GM12878 (cell line): ENCODE results near the gene NAB1. TPM values are rescaled to one million over a fixed set of nuclear protein-coding genes. Genes with fewer than 3 reads are reported as not detected.

Experiments used
- ATAC-seq: fragments of 200-7000 bp; cut with Tn5 transposase; 3 replicates; pipeline ENCODE4 v1.9.1; 2020; ENCODE audit warnings: mild to moderate bottlenecking, moderate library complexity
- BruUV-seq: library from RNA; stranded (reverse); fragments of 400-500 nt; replicated peaks from 2 replicates; lab custom pipeline; 2021; lab: Mats Ljungman, UMichigan
- CTCF ChIA-PET: fragments of 300-600 bp; sonication (Branson Sonifier 250); formaldehyde crosslinking; extraction: SDS; loops from one replicate; lab custom pipeline; 2021; ENCODE audit warnings: inconsistent platforms; lab: Yijun Ruan, JAX
- POLR2A ChIA-PET: fragments of 350-600 bp; formaldehyde crosslinking; extraction: SDS; loops from one replicate; lab custom pipeline; 2021; ENCODE audit warnings: inconsistent platforms; lab: Charles Lee
- RAD21 ChIA-PET: fragments of 300-600 bp; sonication (Branson Sonifier 250); formaldehyde crosslinking; loops from one replicate; lab custom pipeline; 2023; ENCODE audit warnings: antibody characterized with exemption; ENCODE audit not compliant: unreplicated experiment; lab: Charles Lee
- SMC1A ChIA-PET: fragments of 300-600 bp; sonication (Branson Sonifier 250); formaldehyde crosslinking; loops from one replicate; lab custom pipeline; 2023; ENCODE audit not compliant: unreplicated experiment, uncharacterized antibody; lab: Charles Lee
- DNase-seq: peaks from one replicate; pipeline ENCODE4 v3.0.0-alpha.2; 2011; ENCODE audit warnings: low read depth, low spot score
- FAIRE-seq: peaks from 3 replicates; lab custom pipeline; 2011; peaks lifted over from hg19 to GRCh38; lab: Jason Lieb, UNC
- H2AFZ ChIP-seq: 2 replicates; pipeline ENCODE4 v1.6.0; 2011; ENCODE audit warnings: low read depth, low read length, control low read depth; ENCODE audit not compliant: control insufficient read depth
- H3K27ac ChIP-seq: 2 replicates; pipeline ENCODE4 v1.5.1; 2011; ENCODE audit warnings: control low read depth; ENCODE audit not compliant: control insufficient read depth, insufficient read depth
- H3K27me3 ChIP-seq, 2 experiments: replicated peaks in 1 of 2; 2 replicates each; pipeline versions ENCODE4 v1.6.0 to v1.6.1; 2011; ENCODE audit warnings: low read length in 1 of 2; ENCODE audit not compliant: control insufficient read depth in 2 of 2, insufficient read depth in 2 of 2
- H3K36me3 ChIP-seq, 2 experiments: 2 replicates each; pipeline ENCODE4 v1.5.1; 2011; ENCODE audit warnings: low read length in 1 of 2; ENCODE audit not compliant: control insufficient read depth in 2 of 2, insufficient read depth in 2 of 2
- H3K4me1 ChIP-seq: 2 replicates; pipeline ENCODE4 v1.6.1; 2011; ENCODE audit warnings: mild to moderate bottlenecking, low read length, moderate library complexity, mixed read lengths; ENCODE audit not compliant: control insufficient read depth, insufficient read depth
- H3K4me2 ChIP-seq: 2 replicates; pipeline ENCODE4 v1.6.0; 2011; ENCODE audit warnings: control low read depth; ENCODE audit not compliant: control insufficient read depth, insufficient read depth
- H3K4me3 ChIP-seq: fragments of 200-600 bp; sonication (generic); 2 replicates; pipeline ENCODE4 v1.5.1; 2016
- H3K79me2 ChIP-seq: 2 replicates; pipeline ENCODE4 v1.6.0; 2011; ENCODE audit warnings: low read length; ENCODE audit not compliant: control insufficient read depth, insufficient read depth
- H3K9ac ChIP-seq: 2 replicates; pipeline ENCODE4 v1.8.0; 2011; ENCODE audit warnings: low read length, control low read depth, mixed read lengths; ENCODE audit not compliant: control insufficient read depth, insufficient read depth
- H3K9me3 ChIP-seq: replicated peaks from 3 replicates; pipeline ENCODE4 v1.5.1; 2011; ENCODE audit warnings: mild to moderate bottlenecking, low read length; ENCODE audit not compliant: control insufficient read depth, insufficient read depth
- H4K20me1 ChIP-seq: 2 replicates; pipeline ENCODE4 v1.6.0; 2011; ENCODE audit not compliant: control insufficient read depth, insufficient read depth
- CREM ChIP-seq: IDR thresholded peaks from 2 replicates; pipeline ENCODE4 v1.6.1; 2014; ENCODE audit warnings: antibody characterized with exemption, low read depth
- NFYB ChIP-seq: IDR thresholded peaks from 2 replicates; pipeline ENCODE4 v1.6.1; 2011; ENCODE audit warnings: low read depth, mild to moderate bottlenecking, low read length, improper control_type of control experiment, moderate library complexity; ENCODE audit not compliant: insufficient read depth
- RCOR1 ChIP-seq: conservative IDR thresholded peaks from 2 replicates; pipeline ENCODE4 v1.6.1; 2012; ENCODE audit warnings: low read depth, low read length, improper control_type of control experiment
- RELA ChIP-seq: fragments of 450-650 bp; IDR thresholded peaks from 2 replicates; pipeline ENCODE4 v1.8.0; 2014; ENCODE audit warnings: borderline replicate concordance; ENCODE audit not compliant: partially characterized antibody
- SIX5 ChIP-seq: IDR thresholded peaks from 2 replicates; pipeline ENCODE4 v1.6.1; 2011; ENCODE audit warnings: mild to moderate bottlenecking, low read depth, low read length, moderate library complexity; ENCODE audit not compliant: severe bottlenecking
- ZBED1 ChIP-seq: IDR thresholded peaks from 2 replicates; pipeline ENCODE4 v1.6.1; 2016; ENCODE audit warnings: borderline replicate concordance
- WGBS: methylation state at CpG from one replicate; pipeline ENCODE4 v1.1.6; 2016; ENCODE audit warnings: low lambda C conversion rate; ENCODE audit not compliant: insufficient replicate concordance, insufficient coverage; ENCODE audit errors: missing lambda C conversion rate; 5-methylcytosine and 5-hydroxymethylcytosine counted together
- in situ Hi-C: fragments of 300-500 bp; cut with MboI; formaldehyde crosslinking; loops from 9 replicates; pipeline ENCODE4 v1.14.3; 2018; ENCODE audit warnings: mixed read lengths
- intact Hi-C: fragments of 100-400 bp; cut with micrococcal nuclease; formaldehyde crosslinking; loops from one replicate; pipeline ENCODE4 v1.14.2; 2022; ENCODE audit not compliant: unreplicated experiment
- polyA plus RNA-seq, 11 experiments: library from polyadenylated mRNA; depleted of rRNA in 4 of 11; unstranded in 6 of 11; stranded (reverse) in 5 of 11; fragments of >200 nt; fragmentation: Nextera tagmentation in 4 of 11; fragmentation: Illumina TruSeq in 1 of 11; extraction: Ambion mirVana in 4 of 11; extraction: Trizol in 1 of 11; gene quantifications; 1 replicate in 1 of 11; 2 replicates in 10 of 11; pipeline versions ENCODE4 v1.2.1 to v1.2.3, GENCODE V29; 2011 to 2016; ENCODE audit warnings: inconsistent platforms in 2 of 11, missing spikeins in 2 of 11, low read depth in 1 of 11
- total RNA-seq, 4 experiments: library from RNA; depleted of rRNA in 3 of 4; stranded (reverse); fragments of >200 nt in 3 of 4; fragmentation: Illumina TruSeq in 1 of 4; extraction: Trizol in 1 of 4; gene quantifications; 2 replicates each; pipeline versions ENCODE4 v1.2.1 to v1.2.3, GENCODE V29; 2013 to 2021
- TF ChIP-seq, protein P1 (sequence below): fragments of 450-650 bp; IDR thresholded peaks from 2 replicates; pipeline ENCODE4 v1.6.1; 2017; ENCODE audit warnings: antibody characterized with exemption, mild to moderate bottlenecking, moderate library complexity

The NAB1 gene
- total and polyA plus RNA-seq, 10 of the 15 experiments (the other 5 are each of a cell fraction or from before 2014, with no cell fraction given): 4.5 to 39.6 (median 23.0) TPM

DNA sequence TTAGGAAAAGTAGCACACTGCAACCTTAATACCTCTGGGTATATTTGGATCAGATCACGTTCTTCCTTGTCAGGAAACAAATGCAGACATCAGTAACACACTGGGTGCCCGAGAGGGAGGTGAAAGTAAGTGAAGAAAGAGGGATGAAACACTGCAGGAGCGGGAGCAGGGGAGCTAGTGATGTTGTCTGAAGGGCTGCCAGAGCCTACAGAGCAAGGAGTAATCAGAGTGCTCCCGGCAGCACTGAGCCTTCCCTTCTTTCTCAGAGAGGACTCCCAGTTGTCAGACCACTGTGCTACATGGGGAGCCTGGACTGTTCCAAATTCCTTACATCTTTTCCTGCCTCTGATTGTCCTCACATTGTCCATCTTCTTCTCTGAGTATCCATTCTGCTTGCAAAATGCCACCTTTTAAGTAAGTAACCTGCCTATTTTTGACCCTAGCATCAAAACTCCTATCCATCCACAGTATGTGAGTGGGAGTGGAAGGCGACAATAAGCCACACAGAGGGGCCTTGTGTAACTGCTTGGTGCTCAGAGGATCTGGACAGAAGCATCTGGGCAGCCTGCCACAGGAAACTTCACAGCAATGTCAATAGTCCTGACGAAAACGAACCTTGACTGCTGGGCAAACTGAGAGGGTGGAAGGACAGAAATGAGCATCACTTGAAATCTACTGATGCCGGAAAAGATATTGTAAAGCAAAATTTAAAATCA lies 10.8 kb upstream of the NAB1 start:
- ChIA-PET POLR2A (interaction anchor here (1.0 kb wide), 1 partner anchor 91 kb away, joined by 3 read pairs; no protein-coding TSS in a partner anchor), RAD21 (interaction anchor here (2.8 kb wide), 1 partner anchor 41 kb away, joined by 10 read pairs; no protein-coding TSS in a partner anchor), SMC1A (interaction anchor here (0.5 to 2.1 kb wide), 3 partner anchors 10 to 43 kb away, joined by 3 to 7 read pairs (median 5); no protein-coding TSS in a partner anchor), CTCF (interaction anchor here (1.1 to 7.0 kb wide), 4 partner anchors 9 to 53 kb away, joined by 3 to 78 read pairs (median 8); partner anchors contain the start of gene NAB1)
- H4K20me1 ChIP-seq: no peaks in the 10 kb centered on the region
- FAIRE-seq (no peak), ATAC-seq (no peak), DNase-seq (no peak)
- no peak overlapping the region for H3K4me2 ChIP-seq
- BruUV-seq: no TSS peak
- in situ Hi-C loops: no loop called here
- H3K4me3 ChIP-seq: no peak overlapping the region
- intact Hi-C loops: loop anchor here (5.0 kb wide), 1 partner anchor 164 kb away; no protein-coding TSS in a partner anchor
- no peaks in the 10 kb centered on the region for H3K9me3 ChIP-seq
- 86% methylated on average over 8 of the region's 8 CpGs for WGBS
- no peak overlapping the region for H3K27ac ChIP-seq
- H3K36me3 ChIP-seq: no peaks in the 10 kb centered on the region
- H3K27me3 ChIP-seq: no peaks in the 10 kb centered on the region
- H3K4me1 ChIP-seq: 0 out of 2 replicates have a peak, but pooled peaks cover 3% of the 10 kb centered on the region
- H2AFZ ChIP-seq: no peak overlapping the region
- H3K79me2 ChIP-seq: no peaks in the 10 kb centered on the region
- H3K9ac ChIP-seq: no peak overlapping the region
- TF ChIP-seq RELA: no peak
- TF ChIP-seq ZBED1: no peak
- TF ChIP-seq RCOR1: no peak
- TF ChIP-seq, protein P1, sequence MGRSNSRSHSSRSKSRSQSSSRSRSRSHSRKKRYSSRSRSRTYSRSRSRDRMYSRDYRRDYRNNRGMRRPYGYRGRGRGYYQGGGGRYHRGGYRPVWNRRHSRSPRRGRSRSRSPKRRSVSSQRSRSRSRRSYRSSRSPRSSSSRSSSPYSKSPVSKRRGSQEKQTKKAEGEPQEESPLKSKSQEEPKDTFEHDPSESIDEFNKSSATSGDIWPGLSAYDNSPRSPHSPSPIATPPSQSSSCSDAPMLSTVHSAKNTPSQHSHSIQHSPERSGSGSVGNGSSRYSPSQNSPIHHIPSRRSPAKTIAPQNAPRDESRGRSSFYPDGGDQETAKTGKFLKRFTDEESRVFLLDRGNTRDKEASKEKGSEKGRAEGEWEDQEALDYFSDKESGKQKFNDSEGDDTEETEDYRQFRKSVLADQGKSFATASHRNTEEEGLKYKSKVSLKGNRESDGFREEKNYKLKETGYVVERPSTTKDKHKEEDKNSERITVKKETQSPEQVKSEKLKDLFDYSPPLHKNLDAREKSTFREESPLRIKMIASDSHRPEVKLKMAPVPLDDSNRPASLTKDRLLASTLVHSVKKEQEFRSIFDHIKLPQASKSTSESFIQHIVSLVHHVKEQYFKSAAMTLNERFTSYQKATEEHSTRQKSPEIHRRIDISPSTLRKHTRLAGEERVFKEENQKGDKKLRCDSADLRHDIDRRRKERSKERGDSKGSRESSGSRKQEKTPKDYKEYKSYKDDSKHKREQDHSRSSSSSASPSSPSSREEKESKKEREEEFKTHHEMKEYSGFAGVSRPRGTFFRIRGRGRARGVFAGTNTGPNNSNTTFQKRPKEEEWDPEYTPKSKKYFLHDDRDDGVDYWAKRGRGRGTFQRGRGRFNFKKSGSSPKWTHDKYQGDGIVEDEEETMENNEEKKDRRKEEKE: no peak
- no peak for TF ChIP-seq NFYB
- TF ChIP-seq SIX5: no peak
- no peak for TF ChIP-seq CREM
- TF ChIP-seq, all 136 proteins: peak for 0
